ENCODE results near the gene MMP27.
A peak's percentile ranks its signal among the peaks of the same experiment; 100 is the strongest.
"Not testable (repeated sequence)": the region's sequence is repeated elsewhere in the genome, so short reads cannot be mapped to it uniquely, and the experiment has no call there.

MMP27 gene

DNA sequence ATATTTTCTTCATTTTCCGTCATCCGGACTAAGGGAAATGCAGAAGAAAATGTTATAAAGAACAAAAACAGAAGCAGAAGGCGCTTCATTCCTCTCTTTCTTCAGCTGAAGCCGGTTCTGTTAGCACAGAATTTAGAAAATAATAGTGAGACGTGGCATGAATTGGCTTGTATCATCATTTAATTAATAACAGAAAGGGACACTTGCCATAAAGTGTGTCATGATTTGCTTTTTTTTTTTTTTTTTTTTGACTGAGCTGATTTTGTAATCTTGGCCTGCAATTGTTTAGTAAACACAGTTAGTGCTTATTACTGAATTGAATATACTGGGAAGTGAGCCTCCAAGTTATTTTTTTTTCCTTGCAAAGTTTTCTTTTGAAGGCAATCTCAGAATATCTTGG is at the start of gene MMP27:
Gene MMP27, minus strand, starts transcription at position 144 of the 400 bp plus-strand sequence. Its CDS starts 55 bp downstream, at position 89.
- DNase-seq (ENCODE audit: low spot score), result no peak

GRCh38 chr11:102753267-102753666 is 47.7 kb upstream of the MMP27 start:
- DNase-seq (ENCODE audit: low spot score), result no peak

DNA sequence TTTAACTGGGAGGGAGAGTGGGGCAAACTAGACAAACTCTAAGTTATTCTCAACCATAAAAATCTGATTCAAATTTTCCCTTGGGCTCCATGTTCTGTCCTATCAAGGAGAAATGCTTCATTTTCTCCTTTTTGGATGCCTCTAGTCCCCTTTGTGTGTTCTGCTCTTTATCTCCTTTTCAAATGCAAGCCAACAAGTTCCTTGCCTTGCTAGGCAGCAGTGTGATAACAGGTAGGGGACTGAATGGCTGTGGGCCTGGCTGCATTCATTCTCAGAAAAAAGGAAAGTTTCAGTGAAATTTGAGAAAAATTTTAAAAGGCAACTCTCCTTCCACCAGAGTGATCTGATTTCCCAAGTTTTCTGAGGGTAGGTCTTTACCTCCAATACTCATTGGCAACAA is 46.1 kb upstream of the MMP27 start:
- no peak for DNase-seq (ENCODE audit: low spot score)

GRCh38 chr11:102749101-102749722 is 43.6 kb upstream of the MMP27 start:
- DNase-seq (ENCODE audit: low spot score), result no peak

GRCh38 chr11:102746746-102747578 is 41.4 kb upstream of the MMP27 start:
- not testable (repeated sequence) for DNase-seq (ENCODE audit: low spot score)

DNA sequence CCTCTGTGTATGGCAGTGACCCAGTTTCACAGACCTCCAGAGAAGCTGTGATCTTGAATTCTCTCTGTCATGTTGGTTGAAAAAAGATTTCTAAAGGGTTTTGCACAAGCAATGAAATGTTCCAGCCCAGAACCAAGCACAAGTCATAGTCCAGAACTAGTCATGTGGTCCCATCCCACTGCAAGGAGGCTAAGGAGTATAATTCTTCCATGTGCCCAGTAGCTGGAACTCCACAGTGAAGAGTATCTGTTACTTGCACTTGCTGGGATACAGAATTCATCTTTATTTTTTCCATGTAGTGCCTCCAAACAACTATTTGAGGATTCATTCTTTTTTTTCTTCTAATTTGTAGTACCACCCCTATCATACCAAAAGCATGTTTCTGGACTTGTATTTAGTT is 29.1 kb upstream of the MMP27 start:
- no peak for DNase-seq (ENCODE audit: low spot score)

GRCh38 chr11:102733232-102733875 is 27.8 kb upstream of the MMP27 start:
- DNase-seq (ENCODE audit: low spot score), result peak; percentile 75

DNA sequence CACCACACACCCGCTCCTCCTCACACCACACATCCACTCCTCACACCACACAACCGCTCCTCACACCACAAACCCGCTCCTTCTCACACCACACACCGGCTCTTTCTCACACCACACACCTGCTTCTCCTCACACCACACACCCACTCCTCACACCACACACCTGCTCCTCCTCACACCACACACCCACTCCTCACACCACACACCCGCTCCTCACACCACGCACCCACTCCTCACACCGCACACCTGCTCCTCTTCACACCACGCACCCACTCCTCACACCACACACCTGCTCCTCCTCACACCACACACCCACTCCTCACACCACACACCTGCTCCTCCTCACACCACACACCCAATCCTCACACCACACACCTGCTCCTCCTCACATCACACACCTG is 25.4 kb upstream of the MMP27 start:
- DNase-seq (ENCODE audit: low spot score), result not testable (repeated sequence)

GRCh38 chr11:102729849-102730815 is 24.6 kb upstream of the MMP27 start:
- DNase-seq (ENCODE audit: low spot score), result no peak

GRCh38 chr11:102727890-102728289 is 22.3 kb upstream of the MMP27 start:
- no peak for DNase-seq (ENCODE audit: low spot score)

DNA sequence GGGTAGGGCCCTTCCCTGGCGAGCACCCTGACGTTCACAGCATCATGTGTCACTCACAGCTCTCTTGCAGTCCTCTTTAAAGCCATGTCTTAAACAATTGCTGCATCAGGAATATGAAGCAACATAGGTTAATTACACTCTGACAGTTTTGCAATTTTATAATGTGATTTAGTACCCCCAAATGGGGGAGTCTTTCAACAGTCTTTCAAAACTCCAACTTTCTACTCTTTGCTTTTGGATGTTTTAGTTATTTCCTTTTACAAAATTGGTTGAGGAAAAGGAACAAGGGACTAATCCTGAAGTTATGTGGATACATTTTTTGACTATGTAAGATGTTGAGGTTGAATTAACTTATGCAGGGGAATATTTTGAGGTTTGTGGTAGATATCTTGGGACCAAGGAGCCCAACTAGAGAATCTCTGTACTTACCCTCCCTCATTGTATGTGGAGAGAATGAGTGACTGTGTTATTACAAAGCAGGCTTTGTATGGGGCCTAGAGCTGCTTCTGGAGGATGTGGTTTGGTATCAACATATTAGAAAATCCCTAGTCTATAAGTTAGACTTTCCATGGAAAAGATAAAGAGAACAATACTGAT is 19.4 kb upstream of the MMP27 start, which contains the start of gene MMP8:
Gene MMP8, minus strand, starts transcription at position 51 of the 597 bp plus-strand sequence. CDS start 99 bp downstream, outside the sequence.
- no peak for DNase-seq (ENCODE audit: low spot score)

DNA sequence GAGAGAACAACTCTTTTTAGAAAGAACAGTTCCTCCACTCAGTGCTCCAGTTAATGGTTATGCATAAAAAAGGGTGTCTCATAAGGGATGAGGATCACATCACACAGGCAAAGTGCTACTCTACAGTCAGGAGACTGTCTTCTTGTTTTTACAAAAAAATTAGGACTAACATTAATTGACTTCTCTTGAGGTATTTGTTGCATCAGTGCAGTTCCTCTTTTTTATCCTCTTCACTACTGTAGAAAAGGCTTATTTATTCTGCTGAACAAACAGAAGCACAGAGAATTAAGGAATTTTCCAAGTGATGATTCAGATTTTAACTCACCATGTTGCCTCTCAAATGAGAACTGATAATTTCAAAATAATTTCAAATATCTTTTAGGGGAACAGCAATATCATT is 17.3 kb upstream of the MMP27 start:
- DNase-seq (ENCODE audit: low spot score), result no peak

GRCh38 chr11:102719620-102720277 is 14.2 kb upstream of the MMP27 start:
- no peak for DNase-seq (ENCODE audit: low spot score)

DNA sequence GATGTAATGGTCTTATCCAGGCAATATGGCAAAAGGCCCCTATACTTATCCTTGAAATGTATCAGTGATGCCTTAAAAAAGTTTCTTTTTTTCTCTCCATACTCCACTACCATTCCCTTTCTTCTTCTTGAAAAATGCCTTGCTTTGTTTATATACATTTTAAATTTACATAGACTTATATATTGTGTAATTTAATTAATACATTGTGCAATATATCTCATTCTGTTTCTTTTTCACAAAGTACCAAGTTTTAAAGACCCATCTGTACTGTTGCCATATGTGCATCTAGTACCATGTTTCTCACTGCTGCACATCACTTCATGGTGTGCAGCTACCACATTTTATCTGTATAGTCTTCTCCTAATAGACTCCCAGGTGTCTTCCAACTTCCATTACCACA is 11.7 kb upstream of the MMP27 start:
- DNase-seq (ENCODE audit: low spot score), result no peak

- DNase-seq (ENCODE audit: low spot score), result no peak
Measured at GRCh38 chr11:102716527-102716926, 11.0 kb upstream of the MMP27 start.

- no peak for DNase-seq (ENCODE audit: low spot score)
Measured at GRCh38 chr11:102712137-102712536, 6.6 kb upstream of the MMP27 start.

DNA sequence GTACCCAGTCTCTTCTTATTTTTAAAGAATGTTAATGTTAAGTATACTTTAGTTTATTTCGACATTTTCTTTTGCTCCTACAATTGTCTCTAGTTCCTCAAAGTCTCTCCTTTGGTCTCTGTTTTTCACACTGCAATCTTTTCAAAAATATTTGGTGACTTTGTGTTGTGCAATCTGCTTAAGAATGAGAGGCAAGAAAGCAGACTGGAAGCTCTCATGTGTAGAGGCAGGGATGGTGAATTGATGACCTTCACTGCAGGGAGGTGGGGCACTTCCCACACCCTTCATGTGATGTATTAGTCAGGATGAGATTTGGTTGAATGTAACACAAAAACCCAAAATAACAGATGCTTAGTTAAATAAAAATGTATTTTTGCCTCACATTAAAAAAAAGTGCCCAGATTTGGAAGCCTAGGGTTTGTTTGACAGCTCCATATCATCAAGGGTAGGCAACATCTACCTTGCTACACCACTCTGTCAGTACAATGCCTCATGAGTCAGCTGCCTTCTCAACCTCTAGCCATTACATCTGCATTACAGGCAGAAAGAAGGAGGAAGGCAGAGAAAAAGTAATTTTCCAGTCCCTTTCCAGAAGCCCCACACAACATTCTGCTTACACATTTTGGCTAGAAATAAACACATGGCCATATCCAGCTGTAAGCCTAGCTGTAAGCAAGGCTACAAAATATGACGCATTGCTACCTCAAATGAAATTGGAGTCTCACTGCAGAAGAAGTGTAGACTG is 3.8 kb upstream of the MMP27 start:
- DNase-seq (ENCODE audit: low spot score), result no peak

DNA sequence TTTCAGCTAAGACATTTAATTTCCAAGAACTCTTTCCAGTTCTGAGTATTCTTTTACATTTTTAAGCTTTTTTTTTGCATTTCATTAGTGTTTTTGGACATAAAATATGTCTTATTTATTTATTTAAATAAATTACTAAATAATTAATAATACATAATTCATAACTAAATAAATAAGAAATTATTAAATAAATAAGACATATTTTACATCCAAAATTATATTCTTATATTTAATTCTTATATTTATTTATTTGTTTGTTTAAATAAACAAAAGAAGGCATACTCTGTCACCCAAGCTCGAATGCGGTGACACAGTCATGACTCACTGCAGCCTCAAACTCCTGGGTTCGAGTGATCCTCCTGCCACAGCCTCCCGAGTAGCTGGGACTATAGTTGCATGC is 3.1 kb upstream of the MMP27 start:
- DNase-seq (ENCODE audit: low spot score), result no peak

DNA sequence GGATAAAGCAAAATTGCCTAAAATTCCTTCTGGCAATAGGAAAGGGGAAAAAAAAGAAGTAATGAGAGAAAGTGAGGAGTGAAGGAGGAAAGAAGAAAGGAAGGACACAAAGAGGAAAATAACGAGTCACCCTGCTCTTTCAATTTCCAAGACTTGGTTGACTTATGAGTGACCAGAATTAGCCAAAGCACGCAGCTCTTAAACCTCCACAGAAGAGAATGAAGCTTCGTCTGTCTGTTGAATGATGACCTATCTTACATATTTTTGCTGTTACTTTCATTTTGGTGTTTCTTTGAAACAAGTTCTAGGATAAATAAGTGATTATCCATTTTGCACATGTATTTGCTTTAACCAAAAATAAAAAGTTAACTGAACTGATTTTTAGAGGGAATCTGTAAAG is 728 bp downstream of the MMP27 start:
- no peak for DNase-seq (ENCODE audit: low spot score)

All from SW480 (cell line).